Thoracic aorta (tissue), 2 donors: ENCODE results near the gene KLHL24. TPM values are rescaled to one million over a fixed set of nuclear protein-coding genes. Genes with fewer than 3 reads are reported as not detected.
"Not testable (repeated sequence)": the region's sequence is repeated elsewhere in the genome, so short reads cannot be mapped to it uniquely, and the experiment has no call there.

Experiments
- ATAC-seq: fragments of 150-250 bp; one replicate; pipeline ENCODE4 v1.8.0; 2017; ENCODE audit warnings: low read depth; ENCODE audit not compliant: insufficient number of reproducible peaks, low FRiP score
- DNase-seq: peaks from one replicate; pipeline ENCODE4 v3.0.0-alpha.2; 2020; ENCODE audit warnings: low spot score
- H3K27ac ChIP-seq, 2 donors: fragments of 200-600 bp; sonication (generic); 1 replicate in 1 of 2; 2 replicates in 1 of 2; pipeline ENCODE4 v1.5.1; 2016; ENCODE audit warnings: mild to moderate bottlenecking in 2 of 2, moderate library complexity in 2 of 2
- H3K27me3 ChIP-seq: fragments of 200-600 bp; sonication (generic); replicated peaks from 2 replicates; pipeline ENCODE4 v1.6.0; 2016; ENCODE audit warnings: mild to moderate bottlenecking; ENCODE audit not compliant: insufficient read depth
- H3K36me3 ChIP-seq: fragments of 200-600 bp; sonication (generic); one replicate; pipeline ENCODE4 v1.5.1; 2016
- H3K4me1 ChIP-seq, 2 donors: fragments of 200-600 bp; sonication (generic); 1 replicate in 1 of 2; 2 replicates in 1 of 2; pipeline versions ENCODE4 v1.5.1 to v1.6.0; 2016; ENCODE audit warnings: low read depth in 2 of 2, mild to moderate bottlenecking in 1 of 2; ENCODE audit not compliant: control insufficient read depth in 1 of 2
- H3K4me3 ChIP-seq: fragments of 200-600 bp; sonication (generic); 2 replicates; pipeline ENCODE4 v1.5.1; 2016; ENCODE audit warnings: mild to moderate bottlenecking
- H3K9me3 ChIP-seq: fragments of 200-600 bp; sonication (generic); 2 replicates; pipeline ENCODE4 v1.5.1; 2016
- CTCF ChIP-seq: fragments of 200-600 bp; sonication (generic); IDR thresholded peaks from one replicate; pipeline ENCODE4 v1.5.1; 2019; ENCODE audit warnings: antibody characterized with exemption
- total RNA-seq, 2 donors: library from RNA; depleted of rRNA; stranded (reverse); fragments of >200 nt; gene quantifications; one replicate each; pipeline versions ENCODE4 v1.1.0 to v1.2.3, GENCODE V29; 2016

The KLHL24 gene
- total RNA-seq, 2 donors from 2014 or later, result 42.6 to 91.7 TPM

GRCh38 chr3:183701744-183702143 is 66.3 kb downstream of the KLHL24 start:
- peaks cover 15 to 23% of the 10 kb centered on the region in 2 donors for H3K4me1 ChIP-seq
- H3K36me3 ChIP-seq, result no peaks in the 10 kb centered on the region
- no peak for TF ChIP-seq CTCF
- H3K27ac ChIP-seq, result no peak overlapping the region
- no peak for ATAC-seq
- DNase-seq, result no peak
- no peaks in the 10 kb centered on the region for H3K27me3 ChIP-seq
- H3K9me3 ChIP-seq, result no peaks in the 10 kb centered on the region
- no peak overlapping the region for H3K4me3 ChIP-seq

- H3K27me3 ChIP-seq, H3K36me3 ChIP-seq, H3K4me3 ChIP-seq, DNase-seq, H3K9me3 ChIP-seq, H3K27ac ChIP-seq, ATAC-seq: not testable (repeated sequence)
- peaks cover 15 to 19% of the 10 kb centered on the region in 2 donors for H3K4me1 ChIP-seq
Measured at GRCh38 chr3:183703892-183704291, 68.5 kb downstream of the KLHL24 start.

- TF ChIP-seq CTCF, result no peak
- no peaks in the 10 kb centered on the region for H3K9me3 ChIP-seq
- no peak overlapping the region for H3K27ac ChIP-seq
- H3K4me3 ChIP-seq, result no peak overlapping the region
- no peaks in the 10 kb centered on the region for H3K36me3 ChIP-seq
- peaks cover 3% of the 10 kb centered on the region for H3K27me3 ChIP-seq
- ATAC-seq (no peak), DNase-seq (no peak)
- H3K4me1 ChIP-seq, result no peaks in the 10 kb centered on the region
Measured at GRCh38 chr3:183710231-183710630, 74.8 kb downstream of the KLHL24 start.

GRCh38 chr3:183711516-183711915 is 76.1 kb downstream of the KLHL24 start:
- H3K9me3 ChIP-seq, result no peaks in the 10 kb centered on the region
- no peak overlapping the region for H3K27ac ChIP-seq
- TF ChIP-seq CTCF, result no peak
- ATAC-seq (no peak), DNase-seq (no peak)
- H3K4me3 ChIP-seq, result no peak overlapping the region
- peaks cover 3% of the 10 kb centered on the region for H3K27me3 ChIP-seq
- H3K36me3 ChIP-seq, result no peaks in the 10 kb centered on the region
- no peaks in the 10 kb centered on the region for H3K4me1 ChIP-seq

GRCh38 chr3:183714622-183715021 is 79.2 kb downstream of the KLHL24 start:
- H3K27me3 ChIP-seq, result peaks cover 3% of the 10 kb centered on the region
- H3K9me3 ChIP-seq, result no peaks in the 10 kb centered on the region
- no peak for DNase-seq
- H3K36me3 ChIP-seq, result peaks cover 20% of the 10 kb centered on the region
- no peak for TF ChIP-seq CTCF
- H3K4me3 ChIP-seq, result no peak overlapping the region
- no peak for ATAC-seq
- no peak overlapping the region for H3K27ac ChIP-seq
- H3K4me1 ChIP-seq, result no peaks in the 10 kb centered on the region

- no peak overlapping the region for H3K4me3 ChIP-seq
- DNase-seq, result no peak
- no peaks in the 10 kb centered on the region for H3K4me1 ChIP-seq
- no peak overlapping the region for H3K27ac ChIP-seq
- no peak for ATAC-seq
- H3K36me3 ChIP-seq, result peaks cover 39% of the 10 kb centered on the region
- no peak for TF ChIP-seq CTCF
- no peaks in the 10 kb centered on the region for H3K9me3 ChIP-seq
- no peaks in the 10 kb centered on the region for H3K27me3 ChIP-seq
Measured at GRCh38 chr3:183718012-183718411, 82.6 kb downstream of the KLHL24 start.
